Neuronal stem cell (in vitro differentiated cells): Measurements from ENCODE around the gene ADAMTS4.

Experiments
- DNase-seq: peaks from one replicate; pipeline ENCODE4 v3.0.0-alpha.2; 2013; ENCODE audit warnings: low spot score
- H2AFZ ChIP-seq: one replicate; pipeline ENCODE4 v1.6.1; 2013; ENCODE audit warnings: mild to moderate bottlenecking, low read length, inconsistent platforms
- H2AK5ac ChIP-seq: 2 replicates; pipeline ENCODE4 v1.6.1; 2013; ENCODE audit warnings: low read depth, mild to moderate bottlenecking, inconsistent platforms, low read length, moderate library complexity, mixed read lengths
- H2BK120ac ChIP-seq: 2 replicates; pipeline ENCODE4 v1.6.1; 2013; ENCODE audit warnings: low read depth, mild to moderate bottlenecking, inconsistent platforms, low read length, moderate library complexity, mixed read lengths
- H2BK12ac ChIP-seq: one replicate; pipeline ENCODE4 v1.6.1; 2013; ENCODE audit warnings: low read length, inconsistent platforms
- H2BK15ac ChIP-seq: 2 replicates; pipeline ENCODE4 v1.6.1; 2013; ENCODE audit warnings: mild to moderate bottlenecking, low read length, inconsistent platforms, mixed read lengths
- H2BK5ac ChIP-seq: one replicate; pipeline ENCODE4 v1.6.1; 2013; ENCODE audit warnings: inconsistent platforms, mild to moderate bottlenecking, low read length, moderate library complexity
- H3K14ac ChIP-seq: one replicate; pipeline ENCODE4 v1.6.1; 2013; ENCODE audit warnings: low read length, inconsistent platforms
- H3K18ac ChIP-seq: 2 replicates; pipeline ENCODE4 v1.6.1; 2013; ENCODE audit warnings: low read length, inconsistent platforms
- H3K23ac ChIP-seq: 2 replicates; pipeline ENCODE4 v1.6.1; 2013; ENCODE audit warnings: low read depth, mild to moderate bottlenecking, mixed read lengths, low read length, inconsistent platforms; ENCODE audit not compliant: poor library complexity
- H3K27ac ChIP-seq: replicated peaks from 3 replicates; pipeline ENCODE4 v1.5.1; 2013; ENCODE audit warnings: low read length, inconsistent platforms
- H3K27me3 ChIP-seq, 3 experiments: 2 replicates each; pipeline ENCODE4 v1.6.1; 2013; ENCODE audit warnings: low read length in 3 of 3, mild to moderate bottlenecking in 2 of 3, inconsistent platforms in 1 of 3, low read depth in 1 of 3, mixed read lengths in 1 of 3, moderate library complexity in 1 of 3; ENCODE audit not compliant: control insufficient read depth in 3 of 3, insufficient read depth in 3 of 3
- H3K36me3 ChIP-seq, 2 donors: replicated peaks in 1 of 2; 2 replicates each; pipeline ENCODE4 v1.6.1; 2013; ENCODE audit warnings: low read length in 2 of 2; ENCODE audit not compliant: control insufficient read depth in 2 of 2, insufficient read depth in 2 of 2
- H3K4ac ChIP-seq: 2 replicates; pipeline ENCODE4 v1.6.1; 2013; ENCODE audit warnings: inconsistent platforms, mild to moderate bottlenecking, low read length, moderate library complexity
- H3K4me1 ChIP-seq, 2 donors: 1 replicate in 1 of 2; 2 replicates in 1 of 2; pipeline ENCODE4 v1.6.1; 2013; ENCODE audit warnings: low read length in 2 of 2, low read depth in 1 of 2; ENCODE audit not compliant: control insufficient read depth in 2 of 2, insufficient read depth in 1 of 2
- H3K4me2 ChIP-seq: one replicate; pipeline ENCODE4 v1.6.1; 2013; ENCODE audit warnings: mild to moderate bottlenecking, low read length, inconsistent platforms; ENCODE audit not compliant: insufficient read depth, poor library complexity, severe bottlenecking
- H3K4me3 ChIP-seq, 2 donors: 2 replicates each; pipeline ENCODE4 v1.5.1; 2013; ENCODE audit warnings: low read length in 2 of 2, mild to moderate bottlenecking in 2 of 2, inconsistent platforms in 1 of 2, moderate library complexity in 1 of 2
- H3K79me1 ChIP-seq: one replicate; pipeline ENCODE4 v1.6.1; 2013; ENCODE audit warnings: low read depth, mild to moderate bottlenecking, inconsistent platforms, low read length, moderate library complexity
- H3K9ac ChIP-seq: one replicate; pipeline ENCODE4 v1.6.1; 2013; ENCODE audit warnings: mild to moderate bottlenecking, low read depth, low read length, inconsistent platforms; ENCODE audit not compliant: poor library complexity
- H3K9me3 ChIP-seq, 2 donors: replicated peaks in 1 of 2; 2 replicates each; pipeline versions ENCODE3 to v1.6.1; 2013; ENCODE audit warnings: low read length in 2 of 2, mild to moderate bottlenecking in 2 of 2, inconsistent platforms in 1 of 2, low read depth in 1 of 2, mixed read lengths in 1 of 2, moderate library complexity in 1 of 2; ENCODE audit not compliant: control insufficient read depth in 2 of 2, insufficient read depth in 1 of 2
- H4K8ac ChIP-seq: one replicate; pipeline ENCODE4 v1.6.1; 2013; ENCODE audit warnings: low read depth, mild to moderate bottlenecking, inconsistent platforms, low read length, moderate library complexity
- H4K91ac ChIP-seq: one replicate; pipeline ENCODE4 v1.6.1; 2013; ENCODE audit warnings: low read length, low read depth, mild to moderate bottlenecking, inconsistent platforms; ENCODE audit not compliant: poor library complexity
- WGBS, 2 donors: extraction: QIAGEN DNeasy Blood & Tissue Kit; methylation state at CpG; one replicate each; pipeline ENCODE4 v1.1.7; 2013; ENCODE audit warnings: missing lambda C conversion rate in 2 of 2, mixed read lengths in 1 of 2; ENCODE audit not compliant: insufficient read length in 2 of 2, insufficient replicate concordance in 1 of 2; ENCODE audit errors: extremely low coverage in 2 of 2; 5-methylcytosine and 5-hydroxymethylcytosine counted together

ADAMTS4 gene

GRCh38 chr1:161219078-161219892 lies 20.4 kb upstream of the ADAMTS4 start:
- no peaks in the 10 kb centered on the region for H3K79me1 ChIP-seq
- no peak overlapping the region for H3K27ac ChIP-seq
- no peak overlapping the region for H3K14ac ChIP-seq
- no peak overlapping the region for H2AFZ ChIP-seq
- no peaks in the 10 kb centered on the region for H3K9me3 ChIP-seq
- H3K27me3 ChIP-seq: peaks cover 0 to 4% (median 0%) of the 10 kb centered on the region in 3 experiments
- no CpG with 5 or more reads among the region's 5 CpGs for WGBS, 2 donors
- no peak overlapping the region for H2BK120ac ChIP-seq
- H3K4ac ChIP-seq: no peak overlapping the region
- H4K91ac ChIP-seq: no peak overlapping the region
- no peak overlapping the region for H3K9ac ChIP-seq
- no peak overlapping the region for H2BK12ac ChIP-seq
- H2BK15ac ChIP-seq: no peak overlapping the region
- no peak overlapping the region for H3K23ac ChIP-seq
- no peak overlapping the region for H2AK5ac ChIP-seq
- H3K4me1 ChIP-seq: peaks cover 4 to 6% of the 10 kb centered on the region in 2 donors
- H2BK5ac ChIP-seq: no peak overlapping the region
- H3K18ac ChIP-seq: no peak overlapping the region
- H3K4me2 ChIP-seq: no peak overlapping the region
- DNase-seq: no peak
- H3K36me3 ChIP-seq: peaks cover 2 to 10% of the 10 kb centered on the region in 2 donors
- H3K4me3 ChIP-seq: no peak overlapping the region
- no peak overlapping the region for H4K8ac ChIP-seq

- H3K23ac ChIP-seq: no peak overlapping the region
- no peak overlapping the region for H3K4me2 ChIP-seq
- H2AFZ ChIP-seq: no peak overlapping the region
- H3K79me1 ChIP-seq: no peaks in the 10 kb centered on the region
- peaks cover 4 to 6% of the 10 kb centered on the region in 2 donors for H3K4me1 ChIP-seq
- H3K36me3 ChIP-seq: peaks cover 8 to 18% of the 10 kb centered on the region in 2 donors
- no peak overlapping the region for H2BK120ac ChIP-seq
- H4K91ac ChIP-seq: no peak overlapping the region
- H2AK5ac ChIP-seq: no peak overlapping the region
- no CpG with 5 or more reads among the region's 8 CpGs for WGBS, 2 donors
- H2BK12ac ChIP-seq: no peak overlapping the region
- peaks cover 0 to 4% (median 0%) of the 10 kb centered on the region in 3 experiments for H3K27me3 ChIP-seq
- no peak overlapping the region for H4K8ac ChIP-seq
- no peak overlapping the region for H3K4me3 ChIP-seq
- H3K4ac ChIP-seq: no peak overlapping the region
- no peaks in the 10 kb centered on the region for H3K9me3 ChIP-seq
- H3K14ac ChIP-seq: no peak overlapping the region
- H3K9ac ChIP-seq: no peak overlapping the region
- no peak overlapping the region for H2BK15ac ChIP-seq
- no peak for DNase-seq
- peak overlapping the region; percentile 49 for H3K18ac ChIP-seq
- no peak overlapping the region for H2BK5ac ChIP-seq
- H3K27ac ChIP-seq: no peak overlapping the region
Observed at GRCh38 chr1:161218301-161219077, 19.6 kb upstream of the ADAMTS4 start.

GRCh38 chr1:161217831-161218230 lies 19.0 kb upstream of the ADAMTS4 start:
- no peak for DNase-seq
- H2BK15ac ChIP-seq: no peak overlapping the region
- no peaks in the 10 kb centered on the region for H3K9me3 ChIP-seq
- no peak overlapping the region for H2BK12ac ChIP-seq
- no peak overlapping the region for H3K4ac ChIP-seq
- no peak overlapping the region for H3K4me3 ChIP-seq
- H2AK5ac ChIP-seq: no peak overlapping the region
- H2BK120ac ChIP-seq: no peak overlapping the region
- no peak overlapping the region for H3K4me2 ChIP-seq
- H3K36me3 ChIP-seq: peaks cover 13 to 24% of the 10 kb centered on the region in 2 donors
- no peak overlapping the region for H2BK5ac ChIP-seq
- H3K14ac ChIP-seq: no peak overlapping the region
- H4K91ac ChIP-seq: no peak overlapping the region
- no peak overlapping the region for H4K8ac ChIP-seq
- H3K9ac ChIP-seq: no peak overlapping the region
- H3K27ac ChIP-seq: no peak overlapping the region
- WGBS, 2 donors: no CpG with 5 or more reads among the region's 6 CpGs
- H3K23ac ChIP-seq: no peak overlapping the region
- H3K27me3 ChIP-seq: peaks cover 0 to 4% (median 0%) of the 10 kb centered on the region in 3 experiments
- no peak overlapping the region for H3K18ac ChIP-seq
- H3K79me1 ChIP-seq: no peaks in the 10 kb centered on the region
- peaks cover 4 to 6% of the 10 kb centered on the region in 2 donors for H3K4me1 ChIP-seq
- H2AFZ ChIP-seq: peak overlapping the region; percentile 1
